Endodermal cell (in vitro differentiated cells): ENCODE data around the gene KCNK7. TPM values are rescaled to one million over a fixed set of nuclear protein-coding genes. Genes with fewer than 3 reads are reported as not detected.

ENCODE experiments used
- DNase-seq: peaks from one replicate; pipeline ENCODE4 v3.0.0-alpha.2; 2017
- H3K27ac ChIP-seq: 2 replicates; pipeline ENCODE4 v1.5.1; 2013; ENCODE audit warnings: mild to moderate bottlenecking, low read depth, low read length, moderate library complexity
- H3K27me3 ChIP-seq: 2 replicates; pipeline ENCODE4 v1.6.1; 2013; ENCODE audit warnings: mild to moderate bottlenecking, low read length, moderate library complexity; ENCODE audit not compliant: insufficient read depth, control insufficient read depth, poor library complexity, severe bottlenecking
- H3K36me3 ChIP-seq: 2 replicates; pipeline ENCODE4 v1.7.0; 2013; ENCODE audit warnings: mild to moderate bottlenecking, low read length, moderate library complexity; ENCODE audit not compliant: control insufficient read depth, insufficient read depth
- H3K4me1 ChIP-seq: one replicate; pipeline ENCODE4 v1.7.0; 2013; ENCODE audit warnings: low read length; ENCODE audit not compliant: control insufficient read depth, insufficient read depth
- H3K4me3 ChIP-seq: 2 replicates; pipeline ENCODE4 v1.5.1; 2013; ENCODE audit warnings: mild to moderate bottlenecking, low read length, moderate library complexity
- H3K9ac ChIP-seq: 2 replicates; pipeline ENCODE4 v1.6.1; 2013; ENCODE audit warnings: mild to moderate bottlenecking, low read length, moderate library complexity; ENCODE audit not compliant: poor library complexity, severe bottlenecking; ENCODE audit errors: extremely low read depth
- H3K9me3 ChIP-seq: 2 replicates; pipeline ENCODE4 v1.6.1; 2013; ENCODE audit warnings: mild to moderate bottlenecking, low read length, moderate library complexity; ENCODE audit not compliant: control insufficient read depth
- H3K27ac Mint-ChIP-seq: 2 replicates; pipeline ENCODE4 v1.8.0; 2020; ENCODE audit warnings: mixed read lengths
- H3K27me3 Mint-ChIP-seq: 2 replicates; pipeline ENCODE4 v1.8.0; 2021; ENCODE audit warnings: mild to moderate bottlenecking, mixed read lengths; ENCODE audit not compliant: insufficient read depth
- H3K36me3 Mint-ChIP-seq: 2 replicates; pipeline ENCODE4 v1.8.0; 2020; ENCODE audit warnings: low read depth, mixed read lengths
- H3K4me1 Mint-ChIP-seq: 2 replicates; pipeline ENCODE4 v1.8.0; 2020; ENCODE audit warnings: mixed read lengths
- H3K4me3 Mint-ChIP-seq: 2 replicates; pipeline ENCODE4 v1.8.0; 2020; ENCODE audit warnings: mild to moderate bottlenecking, moderate library complexity, mixed read lengths
- H3K9me3 Mint-ChIP-seq: 2 replicates; pipeline ENCODE4 v1.8.0; 2020; ENCODE audit warnings: mild to moderate bottlenecking, mixed read lengths
- CTCF ChIP-seq: fragments of 200-600 bp; sonication (generic); conservative IDR thresholded peaks from 2 replicates; pipeline ENCODE4 v1.5.0; 2021; ENCODE audit warnings: antibody characterized with exemption, mild to moderate bottlenecking
- WGBS, 2 experiments: methylation state at CpG; one replicate each; pipeline versions ENCODE4 v1.1.5 to v1.1.7; 2013; ENCODE audit warnings: missing lambda C conversion rate in 2 of 2, mixed read lengths in 1 of 2; ENCODE audit not compliant: insufficient coverage in 1 of 2, insufficient read length in 1 of 2; 5-methylcytosine and 5-hydroxymethylcytosine counted together
- total RNA-seq, 2 donors: library from RNA; stranded (reverse); fragmentation: NEBNext Ultra II Directional in 1 of 2; extraction: Animal tissue kit (Norgen Biotek cat#: 25700) in 1 of 2; gene quantifications; 2 replicates in 1 of 2; 3 replicates in 1 of 2; pipeline ENCODE4 v1.2.1, GENCODE V29; 2021

KCNK7 gene
- total RNA-seq, 2 donors from 2014 or later: 1.2 TPM; not detected in 1

GRCh38 chr11:65580756-65581155 lies 14.8 kb downstream of the KCNK7 start:
- Histone ChIP-seq H3K36me3 (no peaks in the 10 kb centered on the region), H3K27ac (no peak overlapping the region), H3K27me3 (peaks cover 56% of the 10 kb centered on the region), H3K4me3 (no peak overlapping the region), H3K4me1 (no peaks in the 10 kb centered on the region), H3K9ac (no peak overlapping the region), H3K9me3 (no peaks in the 10 kb centered on the region)
- Mint-ChIP-seq H3K27ac (no peak overlapping the region), H3K4me3 (no peak overlapping the region), H3K36me3 (no peaks in the 10 kb centered on the region), H3K4me1 (peaks cover 6% of the 10 kb centered on the region), H3K9me3 (no peaks in the 10 kb centered on the region), H3K27me3 (peaks cover 90% of the 10 kb centered on the region)
- no peak for DNase-seq
- 93 to 100% methylated on average over 1 to 5 of the region's 8 CpGs for WGBS, 2 experiments
- no peak for TF ChIP-seq CTCF

- Histone ChIP-seq H3K27ac (no peak overlapping the region), H3K9me3 (no peaks in the 10 kb centered on the region), H3K36me3 (no peaks in the 10 kb centered on the region), H3K4me3 (no peak overlapping the region), H3K9ac (no peak overlapping the region), H3K4me1 (no peaks in the 10 kb centered on the region), H3K27me3 (peaks cover 54% of the 10 kb centered on the region)
- no peak for TF ChIP-seq CTCF
- no peak overlapping the region for H3K27ac Mint-ChIP-seq
- no peak for DNase-seq
- no peak overlapping the region for H3K4me3 Mint-ChIP-seq
- no peaks in the 10 kb centered on the region for H3K9me3 Mint-ChIP-seq
- 94 to 96% methylated on average over 13 to 19 of the region's 19 CpGs for WGBS, 2 experiments
- no peaks in the 10 kb centered on the region for H3K36me3 Mint-ChIP-seq
- H3K27me3 Mint-ChIP-seq: peaks cover 90% of the 10 kb centered on the region
- H3K4me1 Mint-ChIP-seq: peaks cover 9% of the 10 kb centered on the region
Measured at GRCh38 chr11:65580031-65580692, 15.4 kb downstream of the KCNK7 start.

- Mint-ChIP-seq H3K27ac (no peak overlapping the region), H3K4me3 (no peak overlapping the region), H3K4me1 (peaks cover 15% of the 10 kb centered on the region), H3K27me3 (peaks cover 90% of the 10 kb centered on the region), H3K9me3 (no peaks in the 10 kb centered on the region), H3K36me3 (no peaks in the 10 kb centered on the region)
- no peaks in the 10 kb centered on the region for H3K9me3 ChIP-seq
- H3K9ac ChIP-seq: no peak overlapping the region
- no peaks in the 10 kb centered on the region for H3K36me3 ChIP-seq
- TF ChIP-seq CTCF: no peak
- H3K4me1 ChIP-seq: peaks cover 2% of the 10 kb centered on the region
- peaks cover 53% of the 10 kb centered on the region for H3K27me3 ChIP-seq
- 80 to 89% methylated on average over 3 to 4 of the region's 4 CpGs for WGBS, 2 experiments
- H3K4me3 ChIP-seq: no peak overlapping the region
- DNase-seq: no peak
- no peak overlapping the region for H3K27ac ChIP-seq
Measured at GRCh38 chr11:65579291-65579690, 16.3 kb downstream of the KCNK7 start.
